ENCODE data around the gene UNC93B1.
"Not testable (repeated sequence)": the region's sequence is repeated elsewhere in the genome, so short reads cannot be mapped to it uniquely, and the experiment has no call there.

UNC93B1 gene

GRCh38 chr11:68009391-68010089 lies 5.6 kb upstream of the UNC93B1 start:
- DNase-seq (ENCODE audit: low spot score): no peak

DNA sequence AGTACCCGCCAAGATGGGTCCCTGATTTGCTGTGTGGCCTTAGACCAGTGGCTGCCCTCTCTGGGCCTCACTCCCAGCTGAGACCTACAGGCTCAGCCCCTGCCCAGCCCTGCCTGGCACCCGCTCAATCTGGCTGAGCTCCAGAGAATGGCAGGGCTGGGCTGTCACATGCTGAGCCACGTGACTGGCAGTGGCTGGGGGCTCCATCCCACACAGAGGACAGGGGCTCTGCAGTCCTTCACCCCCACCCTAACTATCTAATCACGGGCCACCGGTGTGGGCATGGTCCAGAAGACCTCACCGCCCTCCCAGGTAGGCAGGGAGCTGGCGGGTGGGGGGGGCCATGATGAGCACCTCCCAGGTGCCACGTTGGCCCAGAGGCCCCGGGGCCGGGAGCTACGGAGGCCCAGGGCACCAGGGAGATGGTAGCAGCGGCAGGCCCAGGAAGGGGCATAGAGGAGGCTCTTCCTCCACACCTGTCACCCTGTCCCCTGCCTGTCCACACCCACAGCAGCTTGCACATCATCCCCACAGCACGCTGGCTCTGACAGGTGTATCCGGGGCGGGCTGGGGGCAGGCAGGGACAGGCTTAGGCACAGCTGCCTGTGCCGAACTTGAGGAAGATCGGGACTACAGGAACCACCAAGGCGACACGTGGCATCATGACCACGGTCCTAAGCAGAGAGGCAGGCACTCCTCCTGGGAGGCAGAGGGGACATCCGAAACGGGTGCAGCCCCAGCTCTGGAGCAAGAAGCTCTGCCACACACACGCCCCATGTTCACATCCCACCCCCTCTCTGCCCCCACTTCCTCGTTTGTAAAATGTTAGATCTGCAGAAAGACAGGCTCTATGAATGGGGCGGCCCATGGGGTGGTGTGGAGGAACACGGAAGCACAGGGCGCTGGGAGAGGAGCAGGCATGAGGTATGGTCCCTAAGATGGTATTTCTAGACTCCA lies 4.8 kb upstream of the UNC93B1 start:
- no peak for DNase-seq (ENCODE audit: low spot score)

GRCh38 chr11:68007498-68008380 lies 3.8 kb upstream of the UNC93B1 start:
- no peak for DNase-seq (ENCODE audit: low spot score)

GRCh38 chr11:68006606-68007166 lies 2.8 kb upstream of the UNC93B1 start:
- no peak for DNase-seq (ENCODE audit: low spot score)

- no peak for DNase-seq (ENCODE audit: low spot score)
Measured at GRCh38 chr11:68004551-68005335, 846 bp upstream of the UNC93B1 start.

- no peak for DNase-seq (ENCODE audit: low spot score)
Measured at GRCh38 chr11:68002938-68003845, 705 bp downstream of the UNC93B1 start.

DNA sequence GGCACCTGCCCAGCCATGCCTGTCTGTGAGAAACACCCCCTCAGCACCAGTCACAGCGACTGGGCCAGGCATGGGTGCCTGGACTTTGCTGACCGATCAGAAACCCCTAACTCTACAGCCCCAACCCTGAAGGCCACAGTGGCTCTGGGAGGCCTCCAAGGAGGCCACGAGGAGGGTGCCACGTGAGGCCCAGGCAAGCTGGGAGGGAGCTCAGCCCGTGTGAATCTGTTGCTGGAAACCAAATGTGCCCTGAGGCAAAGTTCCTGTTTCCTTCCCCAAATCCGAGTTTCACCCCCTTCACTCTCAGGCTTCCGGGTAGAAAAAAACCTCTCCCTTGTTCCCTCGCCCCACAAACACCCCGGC lies 1.3 kb downstream of the UNC93B1 start:
- DNase-seq (ENCODE audit: low spot score): no peak

- DNase-seq (ENCODE audit: low spot score): no peak
Measured at GRCh38 chr11:67999704-68000103, 4.2 kb downstream of the UNC93B1 start.

DNA sequence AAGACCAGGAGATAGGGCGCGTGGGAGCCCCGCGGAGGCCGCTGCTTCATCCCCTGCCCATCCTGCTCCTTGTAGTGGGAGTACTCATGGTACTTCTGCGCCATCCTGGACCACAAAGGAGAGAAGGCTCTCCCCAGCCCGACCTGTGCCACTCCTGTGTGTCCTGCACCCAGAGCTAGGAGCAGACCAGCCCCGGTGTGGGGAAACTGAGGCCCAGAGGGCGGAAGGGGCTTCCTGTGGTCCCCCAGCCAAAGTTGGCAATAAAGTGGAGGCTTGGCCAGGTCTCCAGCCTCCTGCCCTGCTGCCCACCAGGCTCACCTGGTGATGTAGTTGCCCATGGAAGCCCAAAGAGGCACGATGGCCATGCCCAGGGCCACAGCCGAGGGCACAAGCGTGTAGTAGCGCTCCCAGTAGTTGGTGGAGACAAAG lies 4.7 kb downstream of the UNC93B1 start:
- DNase-seq (ENCODE audit: low spot score): no peak

DNA sequence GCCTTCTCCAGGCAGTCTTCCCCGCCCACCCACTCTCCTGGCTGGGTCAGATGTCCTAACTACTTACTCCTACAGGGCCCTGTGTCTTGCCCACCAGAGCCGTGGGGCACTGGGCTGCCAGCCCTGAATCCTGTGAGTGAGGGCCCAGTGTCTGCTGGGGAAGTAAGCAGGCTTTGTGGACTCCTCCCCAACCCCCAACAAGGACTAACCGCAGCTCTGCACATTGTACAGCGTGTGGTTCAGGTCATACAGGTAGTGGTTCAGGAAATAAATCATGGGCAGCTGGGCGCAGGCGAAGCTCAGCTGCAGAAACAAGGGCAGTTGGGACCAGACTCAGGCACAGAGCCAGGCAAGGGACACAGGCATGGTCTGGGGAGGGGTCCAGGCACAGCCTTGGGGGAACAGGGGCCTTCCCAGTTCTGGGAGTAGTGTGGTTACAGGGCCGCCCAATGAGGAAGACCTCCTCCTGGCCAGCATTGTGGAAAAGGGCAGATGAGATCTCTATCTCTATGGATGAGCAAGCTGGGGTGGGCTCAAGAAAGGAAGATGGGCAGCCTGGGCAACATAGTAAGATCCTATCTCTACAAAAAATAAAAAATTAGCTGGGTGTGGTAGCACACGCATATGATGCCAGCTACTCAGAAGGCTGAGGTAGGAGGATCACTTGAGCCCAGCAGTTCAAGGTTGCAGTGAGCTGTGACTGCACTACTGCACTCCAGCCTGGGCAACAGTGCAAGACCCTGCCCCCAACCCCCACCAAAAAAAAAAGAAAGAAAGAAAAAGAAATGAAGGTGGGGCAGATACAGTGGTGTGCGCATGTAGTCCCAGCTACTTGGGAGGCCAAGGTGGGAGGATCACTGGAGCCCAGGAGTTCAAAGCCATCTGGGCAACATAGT lies 5.5 kb downstream of the UNC93B1 start:
- DNase-seq (ENCODE audit: low spot score): no peak

DNA sequence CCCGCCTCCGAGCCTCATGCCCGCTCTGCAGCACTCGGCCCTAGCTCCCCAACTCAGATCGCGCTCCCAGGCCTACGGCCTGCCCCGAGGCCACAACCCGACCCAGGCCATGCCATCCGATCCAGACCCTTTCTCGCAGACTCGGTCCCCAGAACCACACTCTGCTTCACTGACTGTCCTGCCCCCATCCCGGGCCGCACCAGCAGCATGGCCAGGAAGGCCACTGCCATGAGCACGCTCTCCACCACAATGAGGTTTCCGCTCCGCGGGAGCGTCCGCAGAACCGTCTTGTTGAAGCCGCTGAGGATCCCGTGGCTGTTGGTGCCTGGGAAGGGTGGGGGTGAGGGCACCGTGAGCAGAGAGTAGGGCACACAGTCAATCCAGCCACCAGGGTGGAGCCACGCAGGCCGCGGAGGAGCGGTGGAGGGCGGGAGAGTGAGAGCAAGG lies 6.4 kb downstream of the UNC93B1 start:
- no peak for DNase-seq (ENCODE audit: low spot score)

GRCh38 chr11:67996622-67997474 lies 7.0 kb downstream of the UNC93B1 start:
- DNase-seq (ENCODE audit: low spot score): peak; percentile 84

GRCh38 chr11:67996051-67996450 lies 7.8 kb downstream of the UNC93B1 start:
- DNase-seq (ENCODE audit: low spot score): no peak

DNA sequence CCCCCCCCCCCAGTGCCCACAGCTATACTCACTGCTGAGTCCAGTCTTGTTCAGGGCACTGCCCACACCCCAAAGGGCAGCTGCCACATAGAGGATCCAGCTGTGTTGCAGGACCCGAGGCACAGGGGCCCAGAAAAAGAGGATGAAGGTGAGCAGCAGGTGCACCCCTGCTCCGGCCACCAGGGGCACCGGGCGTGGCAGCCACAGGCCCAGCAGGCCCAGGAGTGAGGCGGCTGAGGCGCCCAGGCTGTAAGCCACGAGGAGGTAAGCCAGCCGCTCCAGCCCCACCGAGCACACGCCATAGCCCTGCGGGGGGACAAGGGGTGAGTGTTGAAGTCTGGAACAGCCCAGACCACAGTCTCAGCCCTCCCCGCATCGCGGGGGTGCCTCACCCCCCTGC lies 8.3 kb downstream of the UNC93B1 start:
- DNase-seq (ENCODE audit: low spot score): not testable (repeated sequence)

DNA sequence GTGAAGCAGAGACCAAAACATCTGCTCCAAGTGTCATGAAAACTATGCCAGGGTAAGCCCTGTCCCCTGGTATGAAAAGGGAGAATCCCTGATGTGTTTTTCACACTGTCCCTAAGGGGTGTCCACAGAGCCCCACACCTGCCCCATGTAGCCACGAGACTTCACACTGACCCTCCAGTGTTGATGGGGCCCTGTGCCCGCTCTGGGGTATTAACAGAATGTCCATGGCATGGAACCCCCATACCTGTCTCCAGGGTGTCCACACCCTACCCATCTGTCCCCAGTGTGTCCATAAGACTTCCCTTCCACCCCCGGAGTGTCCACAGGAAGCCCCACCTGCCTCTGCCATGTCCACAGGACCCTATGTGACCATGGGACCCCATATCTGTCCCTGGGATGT lies 8.8 kb downstream of the UNC93B1 start:
- not testable (repeated sequence) for DNase-seq (ENCODE audit: low spot score)

DNA sequence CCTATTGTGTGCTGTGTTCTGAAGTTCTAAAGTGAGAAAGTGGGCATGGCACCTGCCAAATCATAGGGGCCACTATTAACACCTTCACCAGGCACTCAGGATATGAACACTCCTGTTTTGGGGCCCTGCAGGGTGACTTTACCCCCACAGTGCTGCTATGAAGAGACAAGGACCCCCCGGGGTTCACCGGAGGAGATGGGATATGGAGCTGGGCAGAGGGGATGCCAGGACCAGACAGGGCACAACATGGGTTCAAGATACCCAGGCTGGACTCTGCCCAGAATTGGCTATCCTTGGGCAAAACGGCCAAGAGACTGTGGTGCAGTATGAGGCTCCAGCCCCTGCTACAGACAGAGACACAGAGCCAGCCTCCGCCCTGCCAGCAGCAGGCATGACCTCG lies 9.5 kb downstream of the UNC93B1 start:
- not testable (repeated sequence) for DNase-seq (ENCODE audit: low spot score)

- DNase-seq (ENCODE audit: low spot score): not testable (repeated sequence)
Measured at GRCh38 chr11:67993821-67994220, 10.1 kb downstream of the UNC93B1 start.

Data from COLO829 (cell line).